WERI-Rb-1 (cell line): ENCODE data around the gene SLC44A2.

ENCODE experiments used
- DNase-seq: peaks from one replicate; pipeline ENCODE4 v3.0.0-alpha.2; 2020
- H3K27ac ChIP-seq: fragments of 250-450 bp; sonication (Bioruptor Pico); 2 replicates; pipeline ENCODE4 v1.5.1; 2020; ENCODE audit warnings: mild to moderate bottlenecking, moderate library complexity
- H3K27me3 ChIP-seq: fragments of 250-450 bp; sonication (Bioruptor Pico); 2 replicates; pipeline ENCODE4 v1.5.1; 2021; ENCODE audit warnings: mild to moderate bottlenecking, low read depth, moderate library complexity; ENCODE audit not compliant: insufficient read depth, severe bottlenecking
- H3K36me3 ChIP-seq: fragments of 250-450 bp; sonication (Bioruptor Pico); 2 replicates; pipeline ENCODE4 v1.5.1; 2020; ENCODE audit warnings: mild to moderate bottlenecking, moderate library complexity
- H3K4me3 ChIP-seq: 2 replicates; pipeline ENCODE4 v1.5.1; 2011; ENCODE audit warnings: low read depth, mild to moderate bottlenecking, control low read depth, low read length
- H3K9me3 ChIP-seq: fragments of 250-450 bp; sonication (Bioruptor Pico); 2 replicates; pipeline ENCODE4 v1.5.1; 2021; ENCODE audit warnings: mild to moderate bottlenecking, moderate library complexity; ENCODE audit not compliant: severe bottlenecking
- CTCF ChIP-seq: IDR thresholded peaks from 2 replicates; pipeline ENCODE4 v1.5.1; 2011; ENCODE audit warnings: low read depth, mild to moderate bottlenecking, control low read depth, inconsistent platforms, low read length

The SLC44A2 gene

GRCh38 chr19:10646456-10647159, 21.3 kb downstream of the SLC44A2 start:
- TF ChIP-seq CTCF: no peak
- no peak overlapping the region for H3K4me3 ChIP-seq
- H3K9me3 ChIP-seq: no peaks in the 10 kb centered on the region
- H3K27ac ChIP-seq: no peak overlapping the region
- DNase-seq: no peak
- no peaks in the 10 kb centered on the region for H3K27me3 ChIP-seq
- H3K36me3 ChIP-seq: peaks cover 25% of the 10 kb centered on the region

- Histone ChIP-seq H3K9me3 (no peaks in the 10 kb centered on the region), H3K4me3 (no peak overlapping the region), H3K27me3 (no peaks in the 10 kb centered on the region), H3K36me3 (peaks cover 20% of the 10 kb centered on the region), H3K27ac (no peak overlapping the region)
- DNase-seq: no peak
- TF ChIP-seq CTCF: no peak
These were observed 23.0 kb downstream of the SLC44A2 start for GRCh38 chr19:10648360-10648759.

- no peaks in the 10 kb centered on the region for H3K9me3 ChIP-seq
- no peak for TF ChIP-seq CTCF
- H3K4me3 ChIP-seq: no peak overlapping the region
- H3K27me3 ChIP-seq: no peaks in the 10 kb centered on the region
- DNase-seq: no peak
- H3K27ac ChIP-seq: no peak overlapping the region
- H3K36me3 ChIP-seq: peaks cover 34% of the 10 kb centered on the region
These were observed 26.5 kb downstream of the SLC44A2 start for GRCh38 chr19:10651851-10652250.

GRCh38 chr19:10653482-10653731, 28.1 kb downstream of the SLC44A2 start:
- Histone ChIP-seq H3K9me3 (no peaks in the 10 kb centered on the region), H3K4me3 (peak overlapping the region; percentile 82), H3K27ac (peak overlapping the region; percentile 100), H3K27me3 (no peaks in the 10 kb centered on the region), H3K36me3 (peaks cover 50% of the 10 kb centered on the region)
- no peak for TF ChIP-seq CTCF
- no peak for DNase-seq

- no peaks in the 10 kb centered on the region for H3K9me3 ChIP-seq
- DNase-seq: peak; percentile 100
- no peak for TF ChIP-seq CTCF
- peak within 1 kb of the TSS; percentile 100 for H3K27ac ChIP-seq
- H3K27me3 ChIP-seq: no peaks in the 10 kb centered on the region
- H3K36me3 ChIP-seq: peaks cover 54% of the 10 kb centered on the region
- peak within 1 kb of the TSS; percentile 91 for H3K4me3 ChIP-seq
These were observed 28.6 kb downstream of the SLC44A2 start, which contains the start of gene ILF3 for GRCh38 chr19:10653732-10654609. TSS of gene ILF3 (plus strand) at chr19:10654346. CDS start at chr19:10670606, 16,260 bp downstream.
